HG03139 (cell line): Measurements from ENCODE around the gene TBCCD1.
"Not testable (repeated sequence)": the region's sequence is repeated elsewhere in the genome, so short reads cannot be mapped to it uniquely, and the experiment has no call there.

Experiments
- ATAC-seq: cut with Tn5 transposase; IDR thresholded peaks from one replicate; pipeline ENCODE4 v1.9.1; 2021; ENCODE audit not compliant: unreplicated experiment

TBCCD1 gene

DNA sequence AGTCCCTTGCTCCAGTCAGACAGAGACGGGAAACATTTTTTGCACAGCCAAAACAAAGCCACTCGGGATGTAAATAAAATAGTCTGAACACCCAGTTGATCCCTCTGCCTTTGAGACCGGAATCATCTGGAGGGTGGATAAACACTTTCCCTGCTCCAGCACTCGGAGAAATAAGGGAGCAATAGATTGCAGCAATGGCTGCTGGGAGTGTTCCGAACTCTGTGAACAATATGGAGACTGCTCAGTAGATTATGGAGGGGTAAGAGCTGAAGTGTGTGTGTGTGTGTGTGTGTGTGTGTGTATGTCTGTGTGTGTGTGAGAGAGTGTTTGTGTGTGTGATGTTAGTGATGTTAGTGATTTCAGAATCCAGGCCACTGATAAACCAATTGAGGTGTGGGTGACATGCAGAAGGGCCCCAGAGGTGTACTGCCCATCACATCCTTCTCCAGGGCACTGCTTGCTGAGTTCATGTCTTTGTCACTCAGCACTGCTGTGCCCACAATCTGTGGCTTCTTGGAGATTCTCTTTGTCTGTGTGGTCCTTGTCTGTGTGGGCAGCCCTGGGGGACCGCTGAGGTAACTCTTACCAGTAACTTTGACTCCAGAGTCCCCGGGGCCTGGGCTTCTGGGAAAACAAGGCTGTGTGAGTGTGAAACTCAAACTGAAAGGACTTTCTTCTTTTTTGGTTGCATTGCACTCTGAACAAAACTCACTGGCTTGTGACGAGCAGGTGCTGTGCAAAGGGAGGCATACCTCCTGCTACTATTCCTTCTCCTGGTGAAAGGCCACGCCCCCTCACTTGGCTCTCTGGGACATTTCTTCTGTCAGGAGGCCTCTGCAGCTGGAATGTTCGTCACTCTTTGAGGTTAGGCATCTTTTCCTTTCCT is 45.9 kb downstream of the TBCCD1 start:
- peak; percentile 54 for ATAC-seq

DNA sequence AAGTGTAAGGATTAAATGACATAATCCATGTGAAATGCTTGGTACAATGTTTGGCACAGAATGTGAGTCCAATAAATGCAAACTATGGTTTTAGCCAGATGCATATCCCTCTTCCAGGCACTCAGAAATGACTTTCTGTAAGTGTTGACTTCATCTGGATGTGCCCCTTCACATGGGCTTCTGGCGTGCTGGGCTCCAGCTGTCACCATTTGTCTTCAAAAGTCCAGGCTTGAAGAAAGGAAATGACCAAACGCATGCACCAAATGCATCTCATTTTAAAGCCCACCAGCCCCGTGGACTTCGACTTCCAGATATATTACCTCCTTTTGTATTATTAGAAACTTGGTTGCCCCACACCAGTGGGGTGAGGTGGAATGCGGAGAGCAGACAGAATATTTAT is 46.7 kb downstream of the TBCCD1 start:
- no peak for ATAC-seq

DNA sequence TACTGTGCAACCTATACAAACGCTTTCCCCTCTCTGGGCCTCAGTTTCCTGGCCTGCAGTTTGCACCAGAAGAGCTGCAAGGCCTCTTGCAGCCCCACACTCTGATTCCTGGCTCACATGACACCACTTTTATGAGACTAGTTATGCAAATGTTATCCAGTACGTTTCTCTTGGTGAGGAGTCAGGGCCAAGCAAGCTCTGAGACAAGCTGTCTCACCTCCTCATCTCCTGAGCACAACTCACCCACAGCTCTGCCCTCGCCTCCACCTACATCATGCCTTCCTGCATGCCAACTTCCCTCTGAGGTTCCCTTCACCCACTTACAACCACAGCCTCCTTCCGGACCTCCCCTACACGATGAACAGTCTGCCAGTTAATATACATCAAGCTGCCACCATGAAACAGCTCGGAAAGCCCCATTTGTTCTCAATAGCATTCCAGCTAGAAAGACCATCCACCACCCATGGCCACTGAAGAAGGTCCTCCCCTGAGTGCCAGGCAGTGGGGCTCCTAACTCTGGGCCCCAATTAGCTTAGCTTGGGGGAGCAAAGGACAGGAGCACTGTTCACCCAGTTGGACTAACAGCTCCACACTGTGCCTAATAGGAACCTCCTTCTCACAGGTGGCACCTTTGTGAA is 48.0 kb downstream of the TBCCD1 start:
- ATAC-seq = no peak

DNA sequence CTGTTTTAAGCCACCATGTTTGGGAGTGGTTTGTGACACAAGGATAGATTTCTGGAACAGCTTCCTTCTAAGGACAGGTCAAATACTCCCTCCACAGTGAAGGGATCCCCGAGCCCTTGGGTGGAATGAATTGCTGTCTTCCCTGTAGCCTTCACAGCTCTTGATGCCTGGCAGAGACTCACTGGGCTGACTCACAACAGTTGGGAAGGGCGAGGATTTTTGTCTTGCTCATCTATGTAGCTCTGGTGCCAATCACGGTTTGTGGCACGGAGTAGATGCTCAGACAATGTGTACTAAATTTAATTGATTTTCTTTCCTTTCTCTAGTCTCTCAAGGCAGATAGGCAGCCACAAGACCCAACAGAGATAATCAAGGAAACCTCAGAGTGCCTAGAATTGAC is 49.9 kb downstream of the TBCCD1 start:
- no peak for ATAC-seq

DNA sequence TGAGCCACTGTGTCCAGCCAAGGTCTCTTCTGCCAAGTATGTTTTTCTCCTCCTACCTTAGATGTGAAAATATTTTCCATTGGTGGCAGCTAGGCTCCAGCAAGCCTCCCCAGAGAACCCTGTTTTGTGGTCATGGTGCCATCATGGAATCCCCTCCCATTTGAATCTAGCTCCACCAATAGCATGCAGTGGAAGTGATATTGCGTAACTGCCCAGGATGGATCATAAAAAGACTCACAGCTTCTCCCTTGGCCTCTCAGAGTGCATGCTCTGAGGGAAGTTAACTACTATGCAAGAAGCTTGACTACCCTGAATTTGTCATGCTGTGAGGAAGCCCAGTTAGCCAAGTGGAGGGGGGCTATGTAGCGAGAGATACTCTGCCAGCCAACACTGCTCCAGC is 50.5 kb downstream of the TBCCD1 start:
- no peak for ATAC-seq

DNA sequence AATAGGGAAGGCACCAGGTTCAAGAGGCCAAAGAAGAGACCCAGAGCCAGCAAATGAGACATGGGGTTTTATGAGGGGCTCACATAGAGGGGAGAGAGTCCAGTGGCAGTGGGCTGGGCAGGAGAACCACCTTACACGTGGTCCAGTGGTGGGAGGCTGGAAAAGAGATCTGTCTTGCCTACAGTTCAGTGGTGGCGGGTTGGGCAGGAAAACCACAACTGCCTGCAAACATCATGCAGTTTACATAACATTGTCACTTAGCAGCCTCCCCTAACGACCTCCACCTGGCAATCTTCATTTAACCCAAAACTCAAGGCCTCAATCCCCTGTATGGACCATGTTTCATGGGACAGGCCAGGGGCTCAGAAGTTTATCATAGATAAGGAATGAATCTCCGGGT is 52.0 kb downstream of the TBCCD1 start:
- ATAC-seq = no peak

DNA sequence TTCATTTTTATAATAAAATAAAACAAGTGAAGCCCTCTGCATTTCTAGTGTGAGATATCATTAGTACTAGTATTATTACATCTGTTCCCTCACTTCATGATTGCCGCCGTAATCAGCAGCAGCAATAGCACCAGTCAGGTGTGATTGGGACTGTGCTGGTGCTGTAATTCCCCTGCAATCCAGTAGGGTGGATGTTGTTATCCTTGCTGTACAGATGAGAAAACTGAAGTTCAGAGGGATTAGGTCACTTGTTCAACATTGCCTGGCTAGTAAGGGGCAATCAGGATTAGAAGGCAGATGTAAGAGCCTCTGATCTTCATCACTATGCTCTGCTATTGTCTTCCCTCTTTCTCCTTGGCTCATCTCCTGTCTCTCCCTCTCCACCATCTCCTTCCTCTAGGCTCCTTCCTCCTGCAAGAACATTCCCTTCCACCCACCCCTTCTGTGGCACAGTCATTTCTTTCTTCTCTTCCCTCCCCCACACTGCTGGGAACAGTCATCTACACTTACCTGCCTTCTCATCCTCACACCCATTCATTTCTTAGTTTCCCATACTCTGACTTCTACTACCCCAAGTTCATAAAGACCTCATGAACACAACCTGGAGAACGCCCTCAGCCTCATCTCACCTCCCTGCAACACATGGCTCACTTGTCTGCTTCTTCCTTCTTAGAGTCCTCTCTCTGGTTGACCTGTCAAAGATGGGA is 52.7 kb downstream of the TBCCD1 start:
- no peak for ATAC-seq

DNA sequence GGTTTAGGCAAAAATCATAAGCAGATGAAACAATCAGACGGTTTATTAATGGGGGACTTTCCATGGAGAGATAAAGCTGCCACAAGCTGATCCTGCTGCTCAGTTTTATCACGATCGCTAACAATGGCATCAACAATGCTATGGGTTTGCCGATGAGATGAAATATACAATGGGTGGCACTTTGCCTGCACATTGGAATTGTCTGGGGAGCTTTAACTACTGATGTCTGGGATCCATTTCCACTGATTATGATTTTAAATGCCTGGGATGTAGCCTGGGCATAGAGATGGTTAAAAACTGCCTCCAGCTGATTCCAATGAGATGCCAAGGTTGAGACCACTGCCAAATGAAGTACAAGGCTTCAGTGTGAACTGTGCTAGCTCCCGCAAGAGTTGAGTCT is 53.8 kb downstream of the TBCCD1 start:
- no peak for ATAC-seq

DNA sequence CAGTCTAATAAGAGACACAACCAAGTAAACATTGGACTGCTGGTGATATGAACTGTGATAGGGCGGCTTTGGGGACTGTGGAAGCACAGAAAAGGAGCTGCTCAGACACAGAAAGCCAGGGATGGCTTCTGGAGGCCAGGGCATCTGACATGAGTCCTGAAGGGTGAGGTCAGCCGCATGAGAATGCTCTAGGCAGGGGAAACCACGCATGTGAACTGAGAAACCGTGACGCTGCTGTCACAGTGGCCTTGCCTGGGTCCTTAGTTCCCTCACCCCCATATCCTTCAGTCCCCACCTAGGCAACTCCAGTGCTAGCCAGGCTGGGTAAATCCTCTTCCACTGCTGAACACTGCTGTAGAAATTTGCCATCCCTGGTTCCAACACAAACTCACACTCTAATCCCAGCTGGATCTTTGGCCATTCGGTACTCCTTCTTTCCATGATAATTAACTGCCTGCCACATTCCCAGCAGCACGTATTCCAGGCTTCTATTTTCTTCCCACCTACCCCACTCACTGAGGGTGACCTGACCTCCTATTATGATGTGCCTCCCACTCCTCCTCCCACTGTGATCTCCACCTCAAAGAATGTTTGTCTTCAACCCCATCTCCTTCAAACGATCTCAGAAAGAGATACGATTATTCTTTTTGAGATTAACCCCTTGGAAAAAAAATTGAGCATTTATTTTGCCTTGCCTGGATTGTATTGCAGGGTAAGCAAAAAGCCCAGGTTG is 54.4 kb downstream of the TBCCD1 start:
- no peak for ATAC-seq

DNA sequence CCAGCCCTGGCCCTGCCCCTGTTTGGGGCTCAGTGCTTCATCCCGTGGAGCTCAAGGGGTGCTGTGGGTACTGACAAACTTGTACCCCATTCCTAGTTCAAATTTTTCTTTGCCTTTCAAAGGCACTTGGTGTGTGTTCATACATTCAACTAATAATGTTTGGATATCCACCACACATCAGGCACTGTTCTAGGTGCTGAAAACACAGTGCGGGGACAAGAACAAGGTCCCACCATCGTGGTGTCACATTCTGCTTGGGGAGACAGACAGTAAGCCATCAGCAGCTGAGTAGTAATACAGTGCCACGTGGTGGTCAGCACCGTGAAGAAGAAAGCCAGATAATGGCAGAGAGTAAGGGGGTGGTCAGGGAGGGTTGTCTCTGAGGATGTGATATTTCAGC is 55.4 kb downstream of the TBCCD1 start:
- ATAC-seq = no peak

DNA sequence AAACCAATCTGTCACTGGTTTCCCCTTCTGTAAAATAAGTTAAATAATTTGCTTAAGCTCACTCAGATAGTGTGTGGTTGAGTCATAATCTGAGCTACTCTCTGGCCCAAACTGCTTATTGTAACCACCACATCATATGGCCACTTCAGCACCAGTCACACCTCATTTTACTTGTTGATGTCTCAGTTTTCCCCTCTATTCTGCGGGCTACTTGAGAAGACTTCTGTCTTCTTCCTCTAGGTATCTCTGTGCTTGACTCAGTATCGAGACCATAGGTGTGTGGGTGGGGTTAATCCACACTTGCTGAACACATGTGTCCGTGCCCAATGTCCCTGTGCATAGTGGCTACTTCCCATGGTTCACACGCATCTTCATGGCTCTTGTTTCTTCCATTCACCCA is 55.9 kb downstream of the TBCCD1 start:
- ATAC-seq = peak; percentile 52

DNA sequence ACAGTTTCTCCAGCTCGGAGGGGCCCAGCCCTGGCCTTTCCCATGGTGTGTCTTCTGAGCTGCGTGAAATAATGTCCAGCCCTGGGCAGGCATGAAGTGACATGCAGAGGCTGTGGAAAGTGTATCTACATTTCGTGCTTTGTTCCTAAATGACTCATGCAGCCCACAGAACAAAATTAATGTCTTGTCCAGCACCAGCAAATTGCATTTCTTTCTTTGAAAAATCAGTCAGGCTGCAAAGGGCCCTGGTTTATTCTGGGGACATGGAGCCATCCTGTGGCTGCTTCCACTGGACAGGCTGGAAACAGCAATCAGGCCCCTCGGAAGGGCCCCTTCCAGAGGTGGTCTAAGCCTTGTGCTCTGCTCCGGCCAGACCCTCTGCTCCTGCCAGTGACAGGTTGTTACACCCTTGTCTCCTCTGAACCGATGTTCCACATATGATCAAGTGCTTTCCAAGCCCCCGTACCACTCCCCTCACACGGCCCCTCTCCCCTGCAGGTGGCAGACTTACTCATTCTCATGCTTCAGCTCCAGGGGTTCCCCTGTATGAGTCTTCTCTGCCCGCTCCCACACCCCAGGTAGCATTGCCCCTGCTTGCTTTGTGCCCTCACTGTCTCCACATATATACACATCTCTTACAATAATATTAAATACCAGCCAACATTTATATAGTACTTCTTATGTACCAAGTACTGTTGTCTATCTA is 56.6 kb downstream of the TBCCD1 start:
- ATAC-seq = no peak

DNA sequence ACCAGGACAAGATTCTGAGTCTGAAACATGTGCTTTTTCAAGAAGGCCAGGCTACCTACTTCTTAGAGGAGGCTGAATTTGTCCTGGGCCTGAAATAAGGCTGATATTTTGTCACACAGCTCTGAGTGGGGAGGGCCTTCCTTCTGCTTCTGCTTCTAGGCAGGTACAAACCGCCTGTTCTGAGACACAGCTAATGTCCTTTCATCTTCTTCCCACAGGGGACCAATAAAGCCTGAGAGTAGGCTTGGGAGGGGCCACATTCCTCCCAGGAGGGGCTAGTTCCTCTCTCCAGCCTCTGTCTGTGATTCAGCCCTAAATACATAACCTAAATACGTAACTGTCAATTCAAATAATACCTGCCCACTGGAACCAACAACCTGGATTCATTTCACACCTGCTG is 57.7 kb downstream of the TBCCD1 start:
- ATAC-seq = no peak

DNA sequence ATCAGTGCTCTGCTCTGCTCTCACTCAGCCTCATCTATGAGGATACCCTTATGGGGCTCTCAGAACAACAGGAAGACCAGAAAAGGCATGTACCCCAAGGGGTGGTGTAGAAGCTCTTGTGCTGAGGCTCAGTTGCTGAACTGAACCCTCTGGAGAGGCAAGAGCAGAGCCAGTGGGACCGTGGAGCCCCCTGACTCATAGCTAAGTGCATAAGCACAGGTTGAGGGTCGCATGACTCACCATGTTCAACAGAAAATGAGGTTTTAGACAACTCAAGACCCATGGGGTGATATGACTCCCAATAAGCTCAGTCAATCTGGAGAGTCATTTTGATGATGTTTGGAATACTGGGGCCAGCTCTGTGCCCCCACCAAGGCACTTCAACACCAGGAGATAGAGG is 60.3 kb downstream of the TBCCD1 start:
- no peak for ATAC-seq

DNA sequence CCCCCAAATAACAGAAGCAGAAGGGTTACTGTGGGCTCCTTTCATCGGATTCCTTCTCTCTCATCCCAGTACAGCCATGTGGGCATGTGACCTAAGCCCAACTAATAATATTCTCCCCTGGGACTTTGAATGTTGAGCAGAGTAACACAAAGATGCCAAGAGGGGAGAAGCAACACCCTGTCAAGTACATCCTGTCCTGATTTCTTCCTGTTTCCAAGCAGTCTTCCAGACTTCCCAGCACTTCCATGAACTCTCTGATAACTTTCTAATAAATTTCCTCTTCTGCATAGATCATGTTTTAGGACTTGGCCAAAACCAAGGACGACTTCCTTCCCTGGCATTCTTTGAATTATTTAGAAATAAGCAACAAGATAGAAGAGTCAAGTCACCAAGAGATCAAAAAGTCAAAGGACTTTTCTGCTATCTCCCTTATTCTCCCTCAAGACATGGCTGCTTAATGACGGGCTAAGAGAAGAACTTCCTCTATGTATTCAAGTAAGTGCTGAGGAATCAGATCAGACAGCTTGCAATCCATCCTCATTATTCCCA is 60.9 kb downstream of the TBCCD1 start:
- no peak for ATAC-seq

DNA sequence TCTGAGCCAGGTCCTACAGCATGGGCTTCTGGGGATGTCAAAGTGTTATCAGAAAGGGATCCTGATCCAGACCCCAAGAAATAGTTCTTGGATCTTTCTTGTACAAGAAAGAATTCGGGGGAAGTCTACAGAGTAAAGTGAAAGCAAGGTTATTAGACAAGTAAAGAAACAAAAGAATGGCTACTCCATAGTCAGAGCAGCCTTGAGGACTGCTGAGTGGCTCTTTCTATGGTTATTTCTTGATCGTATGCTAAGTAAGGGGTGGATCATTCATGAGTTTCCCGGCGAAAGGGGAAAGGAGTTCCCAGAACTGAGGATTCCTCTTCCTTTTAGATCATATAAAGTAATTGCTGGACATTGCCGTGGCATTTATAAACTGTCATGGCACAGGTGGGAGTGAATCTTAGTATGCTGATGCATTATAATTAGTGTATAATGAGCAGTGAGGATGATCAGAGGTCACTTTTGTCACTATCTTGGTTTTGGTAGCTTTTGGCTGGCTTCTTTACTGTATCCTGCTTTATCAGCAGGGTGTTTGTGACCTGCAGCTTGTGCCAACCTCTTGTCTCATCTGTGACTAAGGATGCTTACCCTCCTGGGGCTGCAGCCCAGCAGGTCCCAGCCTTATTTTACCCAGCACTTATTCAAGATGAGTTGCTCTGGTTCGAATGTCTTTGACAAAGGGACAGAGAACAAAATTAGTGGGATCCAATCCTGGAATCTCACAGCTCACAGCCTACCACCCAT is 64.0 kb downstream of the TBCCD1 start:
- ATAC-seq = no peak

DNA sequence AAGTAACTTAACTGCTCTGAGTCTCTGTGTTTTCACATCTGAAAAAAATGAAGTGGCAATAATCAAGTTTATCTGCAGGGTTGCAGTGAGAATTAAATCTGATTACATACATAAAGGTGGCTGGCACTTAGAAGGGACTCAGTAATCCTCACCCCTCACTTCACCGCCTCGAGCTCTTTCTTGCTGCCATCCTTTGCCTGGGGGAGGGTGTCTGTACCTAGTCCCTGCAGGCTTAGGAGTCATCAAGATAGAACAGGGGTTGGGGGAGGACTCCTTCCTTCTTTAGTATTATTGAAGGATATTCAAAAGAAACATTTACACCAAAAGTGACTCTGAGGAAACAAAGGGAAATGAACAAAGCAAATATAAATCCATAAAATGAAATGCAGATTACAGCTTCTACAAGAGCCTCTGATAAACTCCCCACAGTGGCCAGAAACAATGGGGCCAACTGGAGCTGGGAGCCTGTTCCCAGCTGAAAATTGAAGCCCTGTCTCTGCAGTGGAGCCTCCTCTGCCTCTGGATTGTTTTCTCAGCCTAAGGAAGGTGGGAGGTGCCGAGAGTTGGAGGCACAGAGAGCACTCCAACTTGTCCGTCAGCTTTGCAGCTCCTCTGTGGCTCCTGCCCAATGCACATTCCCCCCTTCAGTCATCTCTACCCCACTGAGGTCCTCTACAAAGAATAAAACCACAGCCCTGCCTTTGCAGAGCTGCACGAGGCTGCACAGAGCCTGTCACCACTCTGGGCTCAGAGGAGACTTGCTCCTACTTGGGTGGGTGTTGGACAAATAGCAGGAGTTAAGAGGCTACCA is 64.8 kb downstream of the TBCCD1 start:
- no peak for ATAC-seq

DNA sequence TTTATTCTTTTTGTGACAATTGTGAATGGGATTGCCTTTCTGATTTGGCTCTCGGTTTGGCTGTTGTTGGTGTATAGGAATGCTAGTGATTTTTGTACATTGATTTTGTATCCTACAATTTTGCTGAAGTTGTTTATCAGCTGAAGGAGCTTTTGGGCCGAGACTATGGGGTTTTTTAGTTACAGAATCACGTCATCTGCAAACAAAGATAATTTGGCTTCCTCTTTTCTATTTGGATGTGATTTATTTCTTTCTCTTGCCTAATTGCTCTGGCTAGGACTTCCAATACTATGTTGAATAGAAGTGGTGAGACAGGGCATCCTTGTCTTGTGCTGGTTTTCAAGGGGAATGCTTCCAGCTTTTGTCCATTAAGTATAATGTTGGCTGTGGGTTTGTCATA is 67.2 kb downstream of the TBCCD1 start:
- not testable (repeated sequence) for ATAC-seq

DNA sequence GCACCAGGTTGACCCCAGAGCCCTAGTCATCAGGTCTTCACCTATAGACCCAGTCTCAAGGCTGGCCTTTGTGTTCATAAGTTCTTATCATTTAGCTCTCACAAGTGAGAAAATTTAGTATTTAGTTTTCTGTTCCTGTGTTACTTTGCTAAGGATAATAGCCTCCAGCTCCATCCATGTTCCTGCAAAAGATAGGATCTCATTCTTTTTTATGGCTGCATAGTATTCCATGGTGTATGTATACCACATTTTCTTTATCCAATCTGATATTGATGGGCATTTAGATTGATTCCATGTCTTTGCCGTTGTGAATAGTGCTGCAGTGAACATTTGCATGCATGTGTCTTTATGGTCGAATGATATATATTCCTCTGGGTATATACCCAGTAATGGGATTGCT is 69.1 kb downstream of the TBCCD1 start:
- not testable (repeated sequence) for ATAC-seq
